HPDE6-E6E7 (cell line): ENCODE measurements around the gene TNFSF13B.
"Not testable (repeated sequence)": the region's sequence is repeated elsewhere in the genome, so short reads cannot be mapped to it uniquely, and the experiment has no call there.

Source experiments
- DNase-seq: peaks from one replicate; pipeline ENCODE4 v3.0.0; 2011; ENCODE audit warnings: missing footprints; ENCODE audit errors: extremely low spot score

Gene TNFSF13B

GRCh38 chr13:108281901-108282300 is 12.4 kb downstream of the TNFSF13B start:
- no peak for DNase-seq

DNA sequence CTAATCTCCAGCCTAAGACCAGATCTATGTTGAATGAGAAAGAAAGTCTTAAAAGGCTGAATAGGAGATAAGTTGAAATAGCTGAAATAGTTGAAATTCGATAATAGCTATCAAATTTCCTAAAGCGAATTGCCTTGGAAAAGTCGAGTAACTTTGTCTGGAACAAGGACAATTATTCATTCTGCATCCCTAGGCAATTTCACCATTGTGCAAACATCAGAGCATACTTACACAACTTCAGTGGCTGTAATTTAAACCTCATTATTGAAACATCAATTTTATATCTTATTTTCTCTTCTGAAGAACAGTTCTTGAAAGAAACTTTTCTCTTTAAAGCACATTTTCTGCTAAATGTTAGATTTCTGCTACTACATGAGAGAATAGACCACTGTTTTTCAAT is 13.6 kb downstream of the TNFSF13B start:
- no peak for DNase-seq

GRCh38 chr13:108288741-108289140 is 19.2 kb downstream of the TNFSF13B start:
- DNase-seq: no peak

DNA sequence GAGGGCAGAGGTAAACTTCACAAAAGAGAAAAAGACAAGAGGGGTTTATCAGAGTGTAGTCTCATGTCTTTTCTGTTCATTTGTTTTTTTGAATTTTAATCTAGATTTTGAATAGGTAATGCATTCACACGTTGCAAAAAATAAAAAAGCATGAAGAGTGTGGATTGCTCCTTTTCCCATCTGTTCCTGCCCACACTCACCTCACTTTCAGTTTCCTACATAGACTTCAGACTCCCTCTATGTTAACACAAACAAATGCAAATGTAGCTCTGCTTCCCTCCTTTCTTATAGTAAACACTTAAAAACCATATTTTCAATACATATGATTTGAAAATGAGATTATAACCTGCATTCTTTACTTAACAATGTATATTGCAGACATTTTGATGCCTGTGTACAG is 20.3 kb downstream of the TNFSF13B start:
- DNase-seq: no peak

DNA sequence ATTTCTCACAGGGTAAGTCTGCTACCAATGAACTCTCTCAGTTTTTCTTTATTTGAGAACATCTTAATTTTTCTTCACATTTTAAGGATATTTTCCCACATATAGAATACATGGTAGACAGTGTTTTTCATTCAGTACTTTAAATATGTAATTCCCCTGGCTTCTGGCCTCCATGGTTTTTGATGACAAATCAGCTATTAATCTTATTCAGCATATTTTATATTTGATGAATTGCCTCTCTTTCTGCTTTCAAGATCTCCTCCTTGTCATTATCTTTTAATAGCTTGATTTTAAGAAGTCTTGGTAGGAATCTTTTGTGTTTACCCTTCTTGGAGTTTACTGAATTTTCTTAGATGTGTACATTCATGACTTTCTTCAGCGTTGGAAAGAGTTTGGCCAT is 27.6 kb downstream of the TNFSF13B start:
- no peak for DNase-seq

DNA sequence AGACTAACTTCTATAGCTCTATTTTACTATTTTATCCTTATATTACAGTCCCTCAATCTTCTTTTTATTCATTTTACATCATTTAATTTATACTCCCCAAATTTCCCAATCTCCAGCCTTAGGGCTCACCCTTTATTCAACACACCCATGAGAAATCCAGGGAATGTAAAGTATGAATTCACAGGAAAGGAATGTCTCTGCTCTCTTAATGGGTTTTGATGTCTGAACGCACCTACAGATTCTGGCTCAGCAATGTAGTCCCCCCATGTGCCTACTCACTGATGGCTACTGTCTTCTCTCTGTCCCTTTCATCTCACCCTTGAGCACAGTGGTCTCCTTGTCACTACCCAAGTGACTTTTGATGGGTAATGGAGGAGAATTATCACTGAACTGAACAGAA is 32.8 kb downstream of the TNFSF13B start:
- no peak for DNase-seq

GRCh38 chr13:108304170-108305016 is 34.9 kb downstream of the TNFSF13B start:
- DNase-seq: no peak

DNA sequence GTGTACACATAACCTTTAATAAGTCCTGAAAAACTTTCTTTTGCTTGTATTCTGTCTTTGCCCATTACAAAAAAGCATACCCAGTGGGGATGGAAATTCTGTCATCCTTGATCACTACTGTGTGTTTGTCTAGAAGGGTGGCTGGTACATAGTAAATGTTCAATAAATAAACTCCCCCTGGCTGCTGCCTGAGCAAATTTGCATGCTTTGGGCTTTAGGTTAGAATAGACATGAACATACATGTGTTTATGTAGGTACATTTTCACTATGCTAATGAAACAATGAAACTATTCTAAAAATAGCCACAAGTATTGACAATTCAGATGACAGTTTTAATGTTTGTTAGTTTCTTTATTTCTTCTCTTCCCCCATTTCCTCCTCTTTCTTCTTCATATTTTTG is 36.1 kb downstream of the TNFSF13B start:
- DNase-seq: no peak

DNA sequence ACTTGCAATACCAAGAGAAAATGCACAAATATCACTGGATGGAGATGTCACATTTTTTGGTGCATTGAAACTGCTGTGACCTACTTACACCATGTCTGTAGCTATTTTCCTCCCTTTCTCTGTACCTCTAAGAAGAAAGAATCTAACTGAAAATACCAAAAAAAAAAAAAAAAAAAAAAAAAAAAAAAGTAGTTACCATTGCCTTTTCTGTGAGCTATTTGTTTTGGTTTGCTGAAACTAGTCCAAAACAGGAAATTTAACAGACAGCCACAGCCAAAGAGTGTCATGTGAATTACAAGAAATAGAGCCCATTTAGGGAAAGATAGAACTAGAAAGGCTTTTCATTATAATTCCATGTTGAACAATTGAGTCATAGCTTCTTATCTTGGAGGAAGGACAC is 37.3 kb downstream of the TNFSF13B start:
- no peak for DNase-seq

DNA sequence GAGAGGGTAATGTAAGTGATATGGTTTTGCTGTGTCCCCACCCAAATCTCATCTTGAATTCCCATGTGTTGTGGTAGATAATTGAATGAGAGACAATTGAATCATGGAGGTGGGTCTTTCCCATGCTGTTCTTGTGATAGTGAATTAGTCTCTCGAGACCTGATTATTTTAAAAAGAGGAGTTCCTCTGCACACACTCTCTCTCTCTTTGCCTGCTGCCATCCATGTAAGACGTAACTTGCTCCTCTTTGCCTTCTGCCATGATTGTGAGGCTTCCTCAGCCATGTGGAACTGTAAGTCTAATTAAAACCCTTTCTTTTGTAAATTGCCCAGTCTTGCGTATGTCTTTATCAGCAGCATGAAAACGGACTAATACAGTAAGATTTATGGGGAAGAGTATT is 42.1 kb downstream of the TNFSF13B start:
- not testable (repeated sequence) for DNase-seq

GRCh38 chr13:108313382-108313781 is 43.9 kb downstream of the TNFSF13B start:
- DNase-seq: no peak

- DNase-seq: no peak
Observed at GRCh38 chr13:108315273-108315672, 45.8 kb downstream of the TNFSF13B start.

- DNase-seq: no peak
Observed at GRCh38 chr13:108315991-108316390, 46.5 kb downstream of the TNFSF13B start.

DNA sequence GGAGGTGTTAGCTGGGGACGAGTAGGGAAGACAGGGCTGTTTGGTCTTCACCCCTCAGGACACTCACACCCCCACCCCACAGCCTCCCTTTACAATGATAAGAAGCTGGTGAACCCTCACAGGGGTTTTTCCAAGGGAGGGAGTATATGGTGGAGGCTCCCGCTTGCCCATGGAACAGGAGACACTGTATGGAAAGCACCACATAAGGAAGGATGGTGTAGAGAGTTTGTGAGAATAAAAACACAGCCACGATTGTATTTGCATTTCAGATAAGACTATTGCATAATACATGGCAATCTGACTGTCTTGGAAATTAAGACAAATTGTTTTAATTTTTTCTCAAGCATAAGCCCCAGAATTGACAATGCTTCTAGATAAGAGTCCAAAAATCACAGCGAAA is 46.9 kb downstream of the TNFSF13B start:
- no peak for DNase-seq

- DNase-seq: peak; percentile 32
Observed at GRCh38 chr13:108322206-108322824, 52.8 kb downstream of the TNFSF13B start.

GRCh38 chr13:108323031-108323430 is 53.5 kb downstream of the TNFSF13B start:
- DNase-seq: no peak

GRCh38 chr13:108325863-108326262 is 56.3 kb downstream of the TNFSF13B start:
- DNase-seq: no peak

- no peak for DNase-seq
Observed at GRCh38 chr13:108326309-108326708, 56.8 kb downstream of the TNFSF13B start.

GRCh38 chr13:108328848-108329247 is 59.3 kb downstream of the TNFSF13B start:
- DNase-seq: no peak

DNA sequence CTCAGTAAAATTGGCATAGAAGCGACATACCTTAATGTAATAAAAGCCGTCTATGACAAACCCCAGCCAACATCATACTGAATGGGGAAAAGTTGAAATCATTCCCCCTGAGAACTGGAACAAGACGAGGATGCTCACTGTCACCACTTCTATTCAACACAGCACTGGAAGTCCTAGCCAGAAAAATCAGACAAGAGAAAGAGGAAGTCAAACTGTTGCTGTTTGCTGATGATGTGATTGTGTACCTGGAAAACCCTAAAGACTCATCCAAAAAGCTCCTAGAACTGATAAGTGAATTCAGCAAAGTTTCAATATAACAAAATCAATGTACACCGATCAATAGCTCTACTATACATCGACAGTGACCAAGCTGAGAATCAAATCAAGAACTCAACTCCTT is 63.3 kb downstream of the TNFSF13B start:
- DNase-seq: no peak

GRCh38 chr13:108342369-108343289 is 73.1 kb downstream of the TNFSF13B start:
- peak; percentile 7 for DNase-seq

GRCh38 chr13:108345016-108345415 is 75.5 kb downstream of the TNFSF13B start:
- no peak for DNase-seq
